CD4-positive, alpha-beta T cell treated with Interleukin-6 for 4 hours (primary cell): ENCODE results near the gene ARFIP2.
"Not testable (repeated sequence)": the region's sequence is repeated elsewhere in the genome, so short reads cannot be mapped to it uniquely, and the experiment has no call there.

Source experiments
- DNase-seq: peaks from one replicate; pipeline ENCODE4 v3.0.0-alpha.2; 2020; ENCODE audit warnings: mixed read lengths

The ARFIP2 gene

GRCh38 chr11:6481012-6481923 is at the start of gene ARFIP2, which contains the start of gene TIMM10B:
ARFIP2 (minus strand) TSS chr11:6481331; CDS start chr11:6480421, 910 bp downstream.
TIMM10B (plus strand) TSS chr11:6481501; CDS start chr11:6481517, 16 bp downstream.
- DNase-seq: peak; percentile 98

- DNase-seq: no peak
Observed at GRCh38 chr11:6530848-6531247, 49.7 kb upstream of the ARFIP2 start.

- DNase-seq: no peak
Observed at GRCh38 chr11:6529266-6529665, 48.1 kb upstream of the ARFIP2 start.

- DNase-seq: no peak
Observed at GRCh38 chr11:6526411-6527135, 45.4 kb upstream of the ARFIP2 start.

- DNase-seq: no peak
Observed at GRCh38 chr11:6523253-6523652, 42.1 kb upstream of the ARFIP2 start.

GRCh38 chr11:6521946-6522345 is 40.8 kb upstream of the ARFIP2 start:
- not testable (repeated sequence) for DNase-seq

GRCh38 chr11:6520265-6520664 is 39.1 kb upstream of the ARFIP2 start:
- no peak for DNase-seq

GRCh38 chr11:6516865-6517264 is 35.7 kb upstream of the ARFIP2 start:
- DNase-seq: no peak

GRCh38 chr11:6505577-6506240 is 24.6 kb upstream of the ARFIP2 start:
- peak; percentile 28 for DNase-seq

GRCh38 chr11:6504166-6504565 is 23.0 kb upstream of the ARFIP2 start:
- no peak for DNase-seq

- DNase-seq: no peak
Observed at GRCh38 chr11:6502382-6502781, 21.3 kb upstream of the ARFIP2 start.

- DNase-seq: no peak
Observed at GRCh38 chr11:6498544-6498943, 17.4 kb upstream of the ARFIP2 start.

- DNase-seq: no peak
Observed at GRCh38 chr11:6498121-6498520, 17.0 kb upstream of the ARFIP2 start.

GRCh38 chr11:6497069-6497839 is 16.1 kb upstream of the ARFIP2 start, which contains the start of gene DNHD1:
DNHD1 (plus strand) TSS chr11:6497280; CDS start chr11:6498216, 936 bp downstream.
- no peak for DNase-seq

- DNase-seq: no peak
Observed at GRCh38 chr11:6489306-6489705, 8.2 kb upstream of the ARFIP2 start.

GRCh38 chr11:6488821-6489220 is 7.7 kb upstream of the ARFIP2 start:
- DNase-seq: no peak

GRCh38 chr11:6488342-6488741 is 7.2 kb upstream of the ARFIP2 start:
- DNase-seq: no peak

- no peak for DNase-seq
Observed at GRCh38 chr11:6486938-6487337, 5.8 kb upstream of the ARFIP2 start.

GRCh38 chr11:6486256-6486655 is 5.1 kb upstream of the ARFIP2 start:
- no peak for DNase-seq

- DNase-seq: no peak
Observed at GRCh38 chr11:6485661-6486060, 4.5 kb upstream of the ARFIP2 start.

GRCh38 chr11:6483015-6483414 is 1.9 kb upstream of the ARFIP2 start:
- DNase-seq: no peak

GRCh38 chr11:6482441-6482840 is 1.3 kb upstream of the ARFIP2 start:
- DNase-seq: no peak

- no peak for DNase-seq
Observed at GRCh38 chr11:6481924-6482275, 769 bp upstream of the ARFIP2 start.
